K562 (cell line): ENCODE data around the gene SNX33. TPM values are rescaled to one million over a fixed set of nuclear protein-coding genes. Genes with fewer than 3 reads are reported as not detected.

Source experiments
- ATAC-seq: fragments of 200-7000 bp; cut with Tn5 transposase; 3 replicates; pipeline ENCODE4 v1.9.1; 2020; ENCODE audit warnings: moderate library complexity
- BruUV-seq: library from RNA; stranded (reverse); fragments of 400-500 nt; replicated peaks from 2 replicates; lab custom pipeline; 2021; lab: Mats Ljungman, UMichigan
- CTCF ChIA-PET: fragments of 300-600 bp; formaldehyde crosslinking; extraction: SDS; loops from one replicate; lab custom pipeline; 2021; ENCODE audit warnings: low intra/inter-chr PET ratio; lab: Yijun Ruan, JAX
- POLR2A ChIA-PET: fragments of 300-600, 350-650 bp; sonication (Branson Sonifier 250); formaldehyde crosslinking; extraction: SDS; loops from one replicate; lab custom pipeline; 2021; ENCODE audit warnings: antibody characterized with exemption, inconsistent platforms; lab: Yijun Ruan, JAX
- DNase-seq, 4 experiments: peaks; one replicate each; pipeline versions ENCODE4 v3.0.0 to v3.0.0-alpha.2; 2011 to 2018; ENCODE audit warnings: low spot score in 3 of 4, mixed read lengths in 3 of 4; ENCODE audit errors: extremely low read depth in 1 of 4
- FAIRE-seq: peaks from 2 replicates; lab custom pipeline; 2011; peaks lifted over from hg19 to GRCh38; lab: Jason Lieb, UNC
- H2AFZ ChIP-seq: 2 replicates; pipeline ENCODE4 v1.6.0; 2011; ENCODE audit warnings: low read depth, low read length, control low read depth, inconsistent platforms
- H3K27ac ChIP-seq: fragments of 200-600 bp; 3 replicates; pipeline ENCODE4 v1.8.0; 2011; ENCODE audit warnings: low read depth, mild to moderate bottlenecking, control low read depth, inconsistent platforms, low read length, moderate library complexity, mixed read lengths; ENCODE audit errors: extremely low read depth
- H3K27me3 ChIP-seq, 2 experiments: fragments of 300-600 bp in 1 of 2; 2 replicates in 1 of 2; 3 replicates in 1 of 2; pipeline versions ENCODE4 v1.6.0 to v1.8.0; 2011; ENCODE audit warnings: inconsistent platforms in 2 of 2, low read length in 2 of 2, mild to moderate bottlenecking in 1 of 2, mixed read lengths in 1 of 2, moderate library complexity in 1 of 2; ENCODE audit not compliant: control insufficient read depth in 2 of 2, insufficient read depth in 2 of 2
- H3K36me3 ChIP-seq: fragments of 300-600 bp; 3 replicates; pipeline ENCODE4 v1.8.0; 2011; ENCODE audit warnings: mild to moderate bottlenecking, low read length, inconsistent platforms; ENCODE audit not compliant: control insufficient read depth, insufficient read depth
- H3K4me1 ChIP-seq, 2 experiments: fragments of 200-600 bp in 1 of 2; replicated peaks in 1 of 2; 2 replicates in 1 of 2; 3 replicates in 1 of 2; pipeline versions ENCODE4 v1.5.1 to v1.8.0; 2011; ENCODE audit warnings: inconsistent platforms in 2 of 2, low read length in 2 of 2, mild to moderate bottlenecking in 1 of 2, mixed read lengths in 1 of 2, moderate library complexity in 1 of 2; ENCODE audit not compliant: control insufficient read depth in 2 of 2, insufficient read depth in 2 of 2
- H3K4me2 ChIP-seq: 2 replicates; pipeline ENCODE4 v1.6.1; 2011; ENCODE audit warnings: low read length, control low read depth, inconsistent platforms, mixed read lengths; ENCODE audit not compliant: insufficient read depth
- H3K4me3 ChIP-seq: fragments of 200-600 bp; sonication (generic), shearing (Covaris generic); 2 replicates; pipeline ENCODE4 v1.5.1; 2016; ENCODE audit warnings: control low read depth, inconsistent platforms
- H3K79me2 ChIP-seq: fragments of 200-600 bp; 3 replicates; pipeline ENCODE4 v1.8.0; 2011; ENCODE audit warnings: low read length, inconsistent platforms; ENCODE audit not compliant: control insufficient read depth, insufficient read depth
- H3K9ac ChIP-seq, 2 experiments: 2 replicates each; pipeline versions ENCODE4 v1.6.0 to v1.6.1; 2011; ENCODE audit warnings: low read depth in 2 of 2, low read length in 2 of 2, control low read depth in 1 of 2, inconsistent platforms in 1 of 2, mild to moderate bottlenecking in 1 of 2, mixed read lengths in 1 of 2; ENCODE audit not compliant: insufficient read depth in 1 of 2
- H3K9me1 ChIP-seq: one replicate; pipeline ENCODE4 v1.6.0; 2011; ENCODE audit warnings: inconsistent platforms, mild to moderate bottlenecking, low read length, moderate library complexity; ENCODE audit not compliant: control insufficient read depth, insufficient read depth
- H3K9me3 ChIP-seq: replicated peaks from 2 replicates; pipeline ENCODE4 v1.5.1; 2011; ENCODE audit warnings: low read depth, low read length, inconsistent platforms; ENCODE audit not compliant: control insufficient read depth, insufficient read depth
- H4K20me1 ChIP-seq: replicated peaks from 2 replicates; pipeline ENCODE4 v1.6.1; 2011; ENCODE audit warnings: low read length, inconsistent platforms, mixed read lengths; ENCODE audit not compliant: control insufficient read depth, insufficient read depth
- ATF6 ChIP-seq: sonication (generic); formaldehyde crosslinking; IDR thresholded peaks from 2 replicates; pipeline ENCODE4 v1.4.0; 2020; ENCODE audit warnings: mild to moderate bottlenecking, missing genetic modification reagents
- BCL6 ChIP-seq: fragments of 250-450 bp; sonication (Bioruptor Pico); IDR thresholded peaks from 2 replicates; pipeline ENCODE4 v1.4.0; 2020
- BRD9 ChIP-seq: fragments of 450-650 bp; IDR thresholded peaks from 2 replicates; pipeline ENCODE4 v1.6.1; 2018; ENCODE audit warnings: low read depth; ENCODE audit not compliant: partially characterized antibody
- CREBBP ChIP-seq: IDR thresholded peaks from one replicate; pipeline ENCODE4 v1.6.1; 2012; ENCODE audit warnings: low read depth, mild to moderate bottlenecking, control low read depth, inconsistent platforms, low read length
- DDX20 ChIP-seq: fragments of 450-650 bp; IDR thresholded peaks from 2 replicates; pipeline ENCODE4 v1.6.1; 2016; ENCODE audit warnings: missing genetic modification characterization, low read depth, mild to moderate bottlenecking, missing compliant biosample characterization, moderate library complexity
- DPF2 ChIP-seq: fragments of 450-650 bp; IDR thresholded peaks from 2 replicates; pipeline ENCODE4 v1.6.1; 2016
- ELF4 ChIP-seq: fragments of 450-650 bp; formaldehyde crosslinking; IDR thresholded peaks from 2 replicates; pipeline ENCODE4 v1.4.0; 2022; ENCODE audit warnings: missing genetic modification characterization
- GATA2 ChIP-seq: sonication (generic); formaldehyde crosslinking; IDR thresholded peaks from 2 replicates; pipeline ENCODE4 v1.4.0; 2020; ENCODE audit warnings: mild to moderate bottlenecking, missing genetic modification reagents
- MAFG ChIP-seq: fragments of 450-650 bp; conservative IDR thresholded peaks from 2 replicates; pipeline ENCODE4 v1.6.1; 2016; ENCODE audit warnings: missing genetic modification characterization, missing compliant biosample characterization
- MECOM ChIP-seq: fragments of 250-450 bp; sonication (Bioruptor Pico); IDR thresholded peaks from 2 replicates; pipeline ENCODE4 v1.8.0; 2022; ENCODE audit warnings: inconsistent platforms
- RBFOX2 ChIP-seq: fragments of 200-400 bp; formaldehyde crosslinking; IDR thresholded peaks from 2 replicates; pipeline ENCODE4 v1.6.1; 2017; ENCODE audit warnings: low read depth, mild to moderate bottlenecking, low read length, moderate library complexity
- SNRNP70 ChIP-seq: fragments of 200-400 bp; formaldehyde crosslinking; optimal IDR thresholded peaks from 2 replicates; pipeline ENCODE3; 2017; ENCODE audit warnings: low read depth, low read length
- ZBTB33 ChIP-seq: sonication (generic); formaldehyde crosslinking; IDR thresholded peaks from 2 replicates; pipeline ENCODE4 v1.8.1; 2023; ENCODE audit warnings: mild to moderate bottlenecking, missing genetic modification reagents
- ZNF12 ChIP-seq: sonication (generic); formaldehyde crosslinking; IDR thresholded peaks from 2 replicates; pipeline ENCODE4 v1.4.0; 2020; ENCODE audit warnings: mild to moderate bottlenecking, missing genetic modification reagents
- ZNF3 ChIP-seq: fragments of 250-450 bp; sonication (Bioruptor Pico); IDR thresholded peaks from 2 replicates; pipeline ENCODE4 v1.5.0; 2021; ENCODE audit warnings: mild to moderate bottlenecking, moderate library complexity
- ZNF316 ChIP-seq: fragments of 450-650 bp; IDR thresholded peaks from 2 replicates; pipeline ENCODE4 v1.6.1; 2016
- ZNF354B ChIP-seq: fragments of 250-450 bp; sonication (Bioruptor Pico); IDR thresholded peaks from 2 replicates; pipeline ENCODE4 v1.4.0; 2020
- WGBS: fragments of 100-300 bp; shearing (Covaris generic); methylation state at CpG from one replicate; pipeline ENCODE4 v1.1.6; 2016; ENCODE audit warnings: low coverage, mixed read lengths; ENCODE audit not compliant: insufficient coverage; ENCODE audit errors: missing lambda C conversion rate; 5-methylcytosine and 5-hydroxymethylcytosine counted together
- in situ Hi-C: fragments of 300-500 bp; cut with MboI; formaldehyde crosslinking; loops from 4 replicates; pipeline ENCODE4 v1.15.0; 2018; ENCODE audit warnings: inconsistent platforms, mixed read lengths
- intact Hi-C: fragments of 100-400 bp; cut with micrococcal nuclease; formaldehyde crosslinking; loops from 2 replicates; pipeline ENCODE4 v1.14.2; 2022
- polyA plus RNA-seq, 8 experiments: library from polyadenylated mRNA; depleted of rRNA in 4 of 8; stranded (reverse) in 5 of 8; unstranded in 3 of 8; fragments of >200 nt; fragmentation: Nextera tagmentation in 2 of 8; fragmentation: Illumina TruSeq in 1 of 8; extraction: Ambion mirVana in 2 of 8; extraction: Trizol in 1 of 8; gene quantifications; 2 replicates each; pipeline versions ENCODE4 v1.2.1 to v1.2.3, GENCODE V29; 2011 to 2014; ENCODE audit warnings: inconsistent platforms in 1 of 8, missing spikeins in 1 of 8
- total RNA-seq, 7 experiments: library from RNA; depleted of rRNA in 6 of 7; stranded (reverse); fragments of >200 nt in 6 of 7; fragmentation: Illumina TruSeq in 2 of 7; extraction: Trizol in 2 of 7; gene quantifications; 2 replicates each; pipeline versions ENCODE4 v1.2.1 to v1.2.3, GENCODE V29; 2011 to 2021; ENCODE audit warnings: low replicate concordance in 1 of 7
- TF ChIP-seq, protein P1 (sequence below): fragments of 450-650 bp; formaldehyde crosslinking; IDR thresholded peaks from 2 replicates; pipeline ENCODE4 v1.4.0; 2020; ENCODE audit warnings: mild to moderate bottlenecking, moderate library complexity

SNX33 gene
- total and polyA plus RNA-seq, 9 of the 15 experiments (the other 6 are each of a cell fraction or from before 2014, with no cell fraction given), result 1.4 to 14.1 (median 8.2) TPM

DNA sequence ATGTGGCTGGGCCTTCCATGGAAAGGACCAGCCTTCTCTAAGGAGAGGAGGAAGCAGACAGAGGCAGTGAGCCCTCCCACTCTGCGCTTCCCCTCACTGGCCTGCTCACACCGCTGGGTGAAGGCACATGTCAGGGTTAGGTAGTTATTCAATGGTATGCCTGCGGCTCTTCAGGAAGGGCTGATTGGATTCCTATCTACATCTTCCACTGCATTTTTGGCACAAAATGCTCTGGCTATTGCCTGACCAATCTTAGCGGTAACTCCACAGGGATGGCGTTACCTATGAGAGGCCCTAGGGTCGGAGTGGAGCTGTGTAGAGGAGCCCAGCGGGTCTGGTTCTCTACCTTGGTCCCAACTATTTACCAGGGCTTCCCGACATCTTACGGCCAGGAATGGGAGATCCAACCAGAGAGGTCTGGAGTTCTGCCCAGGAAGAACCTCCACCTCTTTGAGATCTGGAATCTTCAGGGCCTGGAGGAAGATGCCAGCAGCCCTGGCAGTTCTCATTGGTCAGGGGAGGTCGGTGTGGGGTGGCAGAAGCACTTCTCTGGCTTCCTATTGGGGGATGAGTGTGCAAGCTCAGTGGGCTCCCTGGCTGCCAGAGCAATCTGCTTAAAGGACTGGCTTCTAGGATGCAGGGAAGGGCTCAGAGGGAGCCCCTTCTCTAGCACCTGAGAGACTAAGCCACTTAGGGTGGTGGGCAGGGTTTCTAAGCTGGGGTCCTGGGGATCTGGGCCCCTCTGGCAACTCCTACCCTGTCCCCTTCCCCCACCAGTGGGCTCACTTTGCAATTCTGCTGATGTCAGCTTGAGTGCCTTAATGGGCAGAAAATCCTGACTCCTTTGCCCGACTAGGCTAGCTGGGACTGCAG is 24.3 kb downstream of the SNX33 start:
- H3K4me1 ChIP-seq, result peaks cover 10 to 55% of the 10 kb centered on the region in 2 experiments; a peak in 4 of 5 replicates
- DNase-seq (no peak), FAIRE-seq (no peak), ATAC-seq (no peak)
- in situ Hi-C loops (loop anchor here (10.0 kb wide), 1 partner anchor 647 kb away; the partner anchor contains the start of gene PPCDC), intact Hi-C loops (no loop called here)
- H3K9me3 ChIP-seq, result no peaks in the 10 kb centered on the region
- H3K9ac ChIP-seq, result peak overlapping the region in 1 of 2 experiments; percentile 53; a peak in 1 of 4 replicates
- peaks cover 3% of the 10 kb centered on the region; the same call in 1 of the 2 replicates for H4K20me1 ChIP-seq
- H3K79me2 ChIP-seq, result no peaks in the 10 kb centered on the region
- 50% methylated on average over 11 of the region's 11 CpGs for WGBS
- no TSS peak for BruUV-seq
- no peaks in the 10 kb centered on the region for H3K27me3 ChIP-seq
- no peak overlapping the region for H2AFZ ChIP-seq
- no peak overlapping the region for H3K4me3 ChIP-seq
- no peaks in the 10 kb centered on the region for H3K36me3 ChIP-seq
- H3K9me1 ChIP-seq, result peaks cover 3% of the 10 kb centered on the region
- H3K27ac ChIP-seq, result no peak overlapping the region; the same call in 2 of the 3 replicates
- no peak overlapping the region for H3K4me2 ChIP-seq
- CTCF ChIA-PET, result interaction anchor here (0.6 kb wide), 1 partner anchor 250 kb away, joined by 3 read pairs; no protein-coding TSS in a partner anchor
- POLR2A ChIA-PET, result interaction anchor here (0.7 to 3.2 kb wide), 3 partner anchors 11 to 220 kb away, joined by 3 to 10 read pairs (median 3); partner anchors contain the start of genes SIN3A and SNUPN
- TF ChIP-seq ATF6 (CRISPR knock-in tag) (no peak), SNRNP70 (no peak), ZNF354B (CRISPR knock-in tag) (no peak), DPF2 (no peak), GATA2 (0 out of 2 replicates have a peak, but pooled peaks have one; percentile 11), CREBBP (no peak), DDX20 (tag) (no peak), BRD9 (no peak), RBFOX2 (no peak), BCL6 (CRISPR knock-in tag) (no peak), ELF4 (CRISPR knock-in tag) (no peak), ZNF3 (CRISPR knock-in tag) (no peak), ZNF316 (peak; percentile 52; the same call in 1 of the 2 replicates), MAFG (tag) (0 out of 2 replicates have a peak, but pooled peaks have one; percentile 13), MECOM (CRISPR knock-in tag) (no peak), ZBTB33 (CRISPR knock-in tag) (0 out of 2 replicates have a peak, but pooled peaks have one; percentile 20), ZNF12 (CRISPR knock-in tag) (no peak)
- TF ChIP-seq, protein P1, sequence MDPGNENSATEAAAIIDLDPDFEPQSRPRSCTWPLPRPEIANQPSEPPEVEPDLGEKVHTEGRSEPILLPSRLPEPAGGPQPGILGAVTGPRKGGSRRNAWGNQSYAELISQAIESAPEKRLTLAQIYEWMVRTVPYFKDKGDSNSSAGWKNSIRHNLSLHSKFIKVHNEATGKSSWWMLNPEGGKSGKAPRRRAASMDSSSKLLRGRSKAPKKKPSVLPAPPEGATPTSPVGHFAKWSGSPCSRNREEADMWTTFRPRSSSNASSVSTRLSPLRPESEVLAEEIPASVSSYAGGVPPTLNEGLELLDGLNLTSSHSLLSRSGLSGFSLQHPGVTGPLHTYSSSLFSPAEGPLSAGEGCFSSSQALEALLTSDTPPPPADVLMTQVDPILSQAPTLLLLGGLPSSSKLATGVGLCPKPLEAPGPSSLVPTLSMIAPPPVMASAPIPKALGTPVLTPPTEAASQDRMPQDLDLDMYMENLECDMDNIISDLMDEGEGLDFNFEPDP, result no peak
